Germinal center (tissue), 1 donor: ENCODE measurements around the gene CNTRL.
A peak's percentile ranks its signal among the peaks of the same experiment; 100 is the strongest.
"Not testable (repeated sequence)": the region's sequence is repeated elsewhere in the genome, so short reads cannot be mapped to it uniquely, and the experiment has no call there.

Experiments
- DNase-seq: peaks from one replicate; pipeline ENCODE4 v3.0.0; 2012; ENCODE audit warnings: mixed read lengths, low spot score

Gene CNTRL, protein sequence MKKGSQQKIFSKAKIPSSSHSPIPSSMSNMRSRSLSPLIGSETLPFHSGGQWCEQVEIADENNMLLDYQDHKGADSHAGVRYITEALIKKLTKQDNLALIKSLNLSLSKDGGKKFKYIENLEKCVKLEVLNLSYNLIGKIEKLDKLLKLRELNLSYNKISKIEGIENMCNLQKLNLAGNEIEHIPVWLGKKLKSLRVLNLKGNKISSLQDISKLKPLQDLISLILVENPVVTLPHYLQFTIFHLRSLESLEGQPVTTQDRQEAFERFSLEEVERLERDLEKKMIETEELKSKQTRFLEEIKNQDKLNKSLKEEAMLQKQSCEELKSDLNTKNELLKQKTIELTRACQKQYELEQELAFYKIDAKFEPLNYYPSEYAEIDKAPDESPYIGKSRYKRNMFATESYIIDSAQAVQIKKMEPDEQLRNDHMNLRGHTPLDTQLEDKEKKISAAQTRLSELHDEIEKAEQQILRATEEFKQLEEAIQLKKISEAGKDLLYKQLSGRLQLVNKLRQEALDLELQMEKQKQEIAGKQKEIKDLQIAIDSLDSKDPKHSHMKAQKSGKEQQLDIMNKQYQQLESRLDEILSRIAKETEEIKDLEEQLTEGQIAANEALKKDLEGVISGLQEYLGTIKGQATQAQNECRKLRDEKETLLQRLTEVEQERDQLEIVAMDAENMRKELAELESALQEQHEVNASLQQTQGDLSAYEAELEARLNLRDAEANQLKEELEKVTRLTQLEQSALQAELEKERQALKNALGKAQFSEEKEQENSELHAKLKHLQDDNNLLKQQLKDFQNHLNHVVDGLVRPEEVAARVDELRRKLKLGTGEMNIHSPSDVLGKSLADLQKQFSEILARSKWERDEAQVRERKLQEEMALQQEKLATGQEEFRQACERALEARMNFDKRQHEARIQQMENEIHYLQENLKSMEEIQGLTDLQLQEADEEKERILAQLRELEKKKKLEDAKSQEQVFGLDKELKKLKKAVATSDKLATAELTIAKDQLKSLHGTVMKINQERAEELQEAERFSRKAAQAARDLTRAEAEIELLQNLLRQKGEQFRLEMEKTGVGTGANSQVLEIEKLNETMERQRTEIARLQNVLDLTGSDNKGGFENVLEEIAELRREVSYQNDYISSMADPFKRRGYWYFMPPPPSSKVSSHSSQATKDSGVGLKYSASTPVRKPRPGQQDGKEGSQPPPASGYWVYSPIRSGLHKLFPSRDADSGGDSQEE (N-terminal part only)

GRCh38 chr9:121074370-121075250 is at the start of gene CNTRL:
TSS of gene CNTRL (plus strand) at chr9:121074955. CDS start at chr9:121088327, 13,372 bp downstream.
- DNase-seq: peak; percentile 78

GRCh38 chr9:121026260-121026691 is 48.5 kb upstream of the CNTRL start:
- no peak for DNase-seq

- no peak for DNase-seq
Observed at GRCh38 chr9:121026768-121027167, 48.0 kb upstream of the CNTRL start.

DNA sequence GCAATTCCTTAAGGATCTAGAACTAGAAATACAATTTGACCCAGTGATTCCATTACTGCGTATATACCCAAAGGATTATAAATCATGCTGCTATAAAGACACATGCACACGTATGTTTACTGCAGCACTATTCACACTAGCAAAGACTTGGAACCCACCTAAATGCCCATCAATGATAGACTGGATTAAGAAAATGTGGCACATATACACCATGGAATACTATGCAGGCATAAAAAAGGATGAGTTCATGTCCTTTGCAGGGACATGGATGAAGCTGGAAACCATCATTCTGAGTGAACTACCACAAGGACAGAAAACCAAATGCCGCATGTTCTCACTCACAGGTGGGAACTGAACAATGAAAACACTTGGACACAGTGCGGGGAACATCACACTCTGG is 46.5 kb upstream of the CNTRL start:
- DNase-seq: not testable (repeated sequence)

DNA sequence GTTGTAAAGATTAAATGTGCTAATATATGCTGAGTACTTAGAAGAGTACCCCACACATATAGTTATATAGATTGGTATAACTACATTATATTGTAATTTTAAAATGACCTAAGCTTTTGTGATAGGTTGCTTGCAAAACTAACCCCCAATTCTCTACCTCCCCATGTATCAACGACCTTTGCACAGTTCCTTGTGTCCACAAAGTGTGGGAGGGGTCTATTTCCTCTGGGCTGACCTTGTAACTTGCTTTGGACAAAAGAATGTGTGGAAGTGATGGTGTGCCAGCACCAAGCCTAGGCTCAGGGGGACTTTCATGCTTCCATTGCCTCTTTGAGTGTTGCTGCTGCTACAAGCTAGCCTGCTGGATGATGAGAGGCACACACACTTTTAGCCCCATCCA is 45.3 kb upstream of the CNTRL start:
- DNase-seq: no peak

GRCh38 chr9:121034529-121034928 is 40.2 kb upstream of the CNTRL start:
- DNase-seq: no peak

- not testable (repeated sequence) for DNase-seq
Observed at GRCh38 chr9:121035717-121036116, 39.0 kb upstream of the CNTRL start.

DNA sequence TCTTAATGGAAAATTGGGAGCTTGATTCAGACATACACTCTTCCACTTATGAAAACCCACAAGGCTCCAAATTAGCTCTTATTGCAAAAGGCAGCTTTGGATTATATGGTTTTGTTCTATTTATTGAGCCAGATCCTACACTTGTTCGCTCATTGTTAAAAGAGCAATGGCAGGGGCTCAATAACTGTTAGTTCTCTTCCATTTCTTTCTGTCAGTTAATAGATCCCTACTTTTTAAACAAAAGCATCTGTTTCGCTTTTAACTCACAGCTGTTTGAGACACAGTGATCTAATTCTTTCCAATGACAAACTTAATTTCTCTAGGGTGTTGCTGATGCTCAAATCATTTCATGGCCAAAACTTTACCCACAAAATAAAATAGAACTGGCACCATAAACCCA is 36.4 kb upstream of the CNTRL start:
- no peak for DNase-seq

DNA sequence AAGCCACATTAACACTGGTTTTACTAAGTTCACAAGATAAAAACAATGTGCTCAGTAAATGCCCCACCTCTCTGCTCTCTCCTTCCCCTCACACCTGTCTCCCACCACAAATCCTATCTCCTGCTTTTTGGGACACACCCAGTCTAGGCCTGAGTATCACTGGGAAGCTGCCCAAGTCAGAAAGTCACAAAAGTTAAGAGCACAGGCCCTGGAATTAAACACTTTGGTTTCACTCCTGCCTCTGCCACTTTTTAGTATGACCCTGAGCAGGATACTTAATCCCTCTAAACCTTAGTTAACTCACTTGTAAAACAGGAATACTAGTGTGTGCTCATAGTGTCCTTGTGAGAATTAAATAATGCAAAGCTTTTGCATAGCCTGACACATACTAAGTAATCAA is 36.0 kb upstream of the CNTRL start:
- DNase-seq: no peak

DNA sequence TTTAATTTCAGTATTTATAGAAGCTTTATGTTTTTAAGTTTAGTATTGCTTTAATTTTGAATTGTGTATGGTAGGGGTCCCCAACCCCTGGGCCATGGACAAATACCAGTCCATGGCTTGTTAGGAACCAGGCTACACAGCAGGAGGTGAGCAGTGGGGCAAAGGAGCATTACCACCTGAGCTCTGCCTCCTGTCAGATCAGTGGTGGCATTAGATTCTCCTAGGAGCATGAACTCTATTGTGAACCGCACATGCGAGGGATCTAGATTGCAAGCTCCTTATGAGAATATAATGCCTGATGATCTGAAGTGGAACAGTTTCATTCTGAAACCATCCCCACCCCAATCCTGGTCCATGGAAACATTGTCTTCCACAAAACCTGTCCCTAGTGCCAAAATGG is 26.6 kb upstream of the CNTRL start:
- no peak for DNase-seq

DNA sequence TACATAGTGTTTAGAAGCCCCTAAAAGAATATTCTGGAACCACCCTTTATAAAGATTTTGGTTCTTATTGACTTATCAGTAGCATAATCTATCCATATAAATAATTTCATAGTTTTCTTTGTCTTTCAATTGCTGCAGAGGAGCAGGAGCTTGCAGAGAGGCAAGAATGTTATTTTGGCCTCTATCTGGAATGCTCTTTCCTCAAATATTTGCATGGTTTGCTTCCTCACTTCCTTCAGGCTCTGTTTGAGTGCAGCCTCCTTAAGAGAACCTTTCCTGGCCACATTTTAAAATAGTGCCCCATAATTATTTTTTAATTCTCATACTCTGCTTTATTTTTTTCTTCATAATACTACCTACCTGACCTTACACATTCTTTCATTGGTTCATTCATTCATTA is 26.1 kb upstream of the CNTRL start:
- no peak for DNase-seq

DNA sequence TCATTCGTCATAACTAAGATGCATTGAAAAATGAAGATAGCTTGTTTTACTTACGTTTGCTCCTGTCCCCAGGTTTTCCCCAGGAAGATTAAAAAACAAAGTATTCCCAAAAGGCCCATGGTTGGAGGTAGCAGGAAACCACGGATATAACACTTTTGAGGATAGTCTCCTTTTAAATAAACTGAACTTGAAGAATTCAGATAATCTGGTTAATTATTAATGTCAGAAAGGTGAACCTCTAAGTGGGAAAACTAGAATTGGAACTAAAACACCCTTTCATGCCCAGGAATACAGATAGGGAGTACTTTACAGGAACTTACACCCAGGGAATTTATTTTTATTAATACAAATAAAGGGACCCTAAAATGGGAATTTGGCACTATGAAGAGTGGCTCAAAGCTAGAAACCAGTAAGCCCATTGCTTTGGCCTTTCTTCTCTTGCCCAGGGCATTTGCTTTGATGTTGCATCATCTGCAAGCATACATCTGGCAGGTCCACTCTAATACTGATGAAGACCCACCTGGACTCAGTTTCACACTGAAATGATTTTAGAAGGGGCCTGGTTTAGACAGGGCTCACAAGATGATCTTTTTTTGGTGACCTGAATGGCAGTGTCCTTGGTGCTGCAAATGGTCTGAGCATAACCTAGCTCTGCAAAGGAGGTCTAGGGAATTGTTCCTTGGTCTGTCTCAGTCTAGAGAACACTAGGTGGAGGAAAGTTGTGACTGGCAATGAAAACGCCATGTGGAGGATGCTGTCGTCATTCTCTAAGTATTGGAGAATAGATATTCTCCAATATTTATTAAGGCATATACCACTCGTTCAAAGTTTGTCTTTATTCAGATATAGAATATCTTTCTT is 24.4 kb upstream of the CNTRL start, which contains the start of gene C5:
TSS of gene C5 (minus strand) at position 148 of the 861 bp plus-strand sequence. CDS start at position 119, 29 bp downstream.
- DNase-seq: no peak

DNA sequence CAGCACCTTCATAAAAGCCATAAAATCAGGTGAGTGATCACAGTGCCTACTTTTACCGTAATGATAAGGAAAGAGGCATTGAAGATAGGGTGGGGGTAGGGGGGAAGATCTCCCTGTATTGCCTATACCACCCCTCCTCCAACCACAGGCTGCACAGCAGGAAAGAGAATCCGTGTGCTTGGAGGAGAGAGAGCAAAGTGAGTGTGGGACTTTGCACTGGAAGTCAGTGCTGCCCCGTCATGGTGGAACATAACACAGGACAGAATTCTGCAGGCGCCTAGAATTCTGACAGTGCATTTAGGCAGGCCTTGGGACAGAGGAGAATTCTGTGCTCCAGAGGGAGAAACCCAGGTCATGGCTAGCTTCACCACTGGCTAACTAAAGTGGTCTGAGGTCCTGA is 21.2 kb upstream of the CNTRL start:
- DNase-seq: no peak

DNA sequence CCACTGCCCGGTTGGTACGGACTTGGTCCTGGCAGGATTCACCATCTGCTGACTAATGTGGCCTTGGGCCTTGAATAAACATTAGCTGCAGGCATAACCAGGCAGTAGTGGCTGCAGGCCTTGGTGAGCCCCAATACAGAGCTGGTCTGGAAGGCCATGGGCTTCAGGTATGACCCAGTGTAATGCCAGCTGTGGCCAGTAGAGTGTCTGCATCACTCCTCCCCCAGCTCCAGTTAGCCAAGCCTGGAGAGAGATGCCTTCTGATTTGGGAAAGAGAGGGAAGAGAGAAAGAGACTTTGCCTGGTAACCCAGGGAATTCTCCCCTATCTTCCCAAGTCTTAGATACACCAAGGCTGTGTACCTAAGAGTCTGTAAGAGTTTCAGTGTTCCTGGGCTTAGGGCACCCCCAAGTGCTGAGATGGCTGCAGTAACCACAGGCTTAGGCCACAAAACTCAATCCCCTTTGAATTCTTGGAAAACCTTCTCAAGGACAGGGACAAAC is 19.1 kb upstream of the CNTRL start:
- peak; percentile 41 for DNase-seq

GRCh38 chr9:121057821-121058220 is 16.9 kb upstream of the CNTRL start:
- no peak for DNase-seq

GRCh38 chr9:121059513-121059912 is 15.2 kb upstream of the CNTRL start:
- DNase-seq: no peak

- peak; percentile 63 for DNase-seq
Observed at GRCh38 chr9:121059998-121060636, 14.6 kb upstream of the CNTRL start.

DNA sequence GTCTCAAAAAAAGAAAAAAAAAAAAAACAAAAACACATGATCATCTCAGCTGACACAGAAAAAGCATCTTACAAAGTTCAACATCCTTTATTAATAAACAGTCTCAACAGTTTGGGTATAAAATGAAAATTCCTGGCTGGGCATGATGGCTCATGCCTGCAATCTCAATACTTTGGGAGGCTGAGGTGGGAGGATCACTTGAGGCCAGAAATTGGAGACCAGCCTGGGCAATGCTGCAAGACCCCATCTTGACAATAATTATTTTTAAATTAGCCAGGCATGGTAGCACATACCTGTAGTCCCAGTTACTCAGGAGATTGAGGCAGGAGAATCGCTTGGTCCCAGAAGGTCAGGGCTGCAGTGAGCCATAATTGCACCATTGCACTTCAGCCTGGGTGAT is 7.9 kb upstream of the CNTRL start:
- no peak for DNase-seq

DNA sequence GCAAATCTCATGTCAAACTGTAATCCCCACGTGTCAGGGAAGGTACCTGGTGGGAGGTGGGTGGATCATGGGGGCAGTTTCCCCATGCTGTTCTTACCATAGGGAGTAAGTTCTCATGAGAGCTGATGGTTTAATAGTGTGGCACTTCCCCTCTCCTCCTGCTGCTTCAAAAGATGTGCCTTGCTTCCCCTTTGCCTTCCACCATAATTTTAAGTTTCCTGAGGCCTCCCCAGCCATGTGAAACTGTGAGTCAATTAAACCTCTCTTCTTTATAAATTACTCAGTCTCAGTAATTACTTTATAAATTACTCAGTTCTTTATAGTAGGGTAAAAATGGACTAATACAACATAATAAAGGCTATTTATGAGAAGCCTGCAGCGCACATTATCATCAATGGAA is 7.1 kb upstream of the CNTRL start:
- no peak for DNase-seq
